Erythroblast (primary cell): ENCODE measurements around the gene OCRL.

ENCODE experiments used
- GATA1 ChIP-seq: IDR thresholded peaks from 2 replicates; pipeline ENCODE4 v1.6.1; 2011; ENCODE audit warnings: low read depth, mild to moderate bottlenecking, control low read depth, low read length, moderate library complexity
- POLR2A ChIP-seq: IDR thresholded peaks from 2 replicates; pipeline ENCODE4 v1.6.1; 2011; ENCODE audit warnings: mild to moderate bottlenecking, low read length

GRCh38 chrX:129568349-129568748 is 28.3 kb downstream of the OCRL start:
- no peak for TF ChIP-seq POLR2A
- TF ChIP-seq GATA1: no peak
